GM12878 (cell line): ENCODE results near the gene MMP14. TPM values are rescaled to one million over a fixed set of nuclear protein-coding genes. Genes with fewer than 3 reads are reported as not detected.

Experiments used
- ATAC-seq: fragments of 200-7000 bp; cut with Tn5 transposase; 3 replicates; pipeline ENCODE4 v1.9.1; 2020; ENCODE audit warnings: mild to moderate bottlenecking, moderate library complexity
- BruUV-seq: library from RNA; stranded (reverse); fragments of 400-500 nt; replicated peaks from 2 replicates; lab custom pipeline; 2021; lab: Mats Ljungman, UMichigan
- CTCF ChIA-PET: fragments of 300-600 bp; sonication (Branson Sonifier 250); formaldehyde crosslinking; extraction: SDS; loops from one replicate; lab custom pipeline; 2021; ENCODE audit warnings: inconsistent platforms; lab: Yijun Ruan, JAX
- POLR2A ChIA-PET: fragments of 350-600 bp; formaldehyde crosslinking; extraction: SDS; loops from one replicate; lab custom pipeline; 2021; ENCODE audit warnings: inconsistent platforms; lab: Charles Lee
- RAD21 ChIA-PET: fragments of 300-600 bp; sonication (Branson Sonifier 250); formaldehyde crosslinking; loops from one replicate; lab custom pipeline; 2023; ENCODE audit warnings: antibody characterized with exemption; ENCODE audit not compliant: unreplicated experiment; lab: Charles Lee
- SMC1A ChIA-PET: fragments of 300-600 bp; sonication (Branson Sonifier 250); formaldehyde crosslinking; loops from one replicate; lab custom pipeline; 2023; ENCODE audit not compliant: unreplicated experiment, uncharacterized antibody; lab: Charles Lee
- DNase-seq: peaks from one replicate; pipeline ENCODE4 v3.0.0-alpha.2; 2011; ENCODE audit warnings: low read depth, low spot score
- FAIRE-seq: peaks from 3 replicates; lab custom pipeline; 2011; peaks lifted over from hg19 to GRCh38; lab: Jason Lieb, UNC
- H2AFZ ChIP-seq: 2 replicates; pipeline ENCODE4 v1.6.0; 2011; ENCODE audit warnings: low read depth, low read length, control low read depth; ENCODE audit not compliant: control insufficient read depth
- H3K27ac ChIP-seq: 2 replicates; pipeline ENCODE4 v1.5.1; 2011; ENCODE audit warnings: control low read depth; ENCODE audit not compliant: control insufficient read depth, insufficient read depth
- H3K27me3 ChIP-seq, 2 experiments: replicated peaks in 1 of 2; 2 replicates each; pipeline versions ENCODE4 v1.6.0 to v1.6.1; 2011; ENCODE audit warnings: low read length in 1 of 2; ENCODE audit not compliant: control insufficient read depth in 2 of 2, insufficient read depth in 2 of 2
- H3K36me3 ChIP-seq, 2 experiments: 2 replicates each; pipeline ENCODE4 v1.5.1; 2011; ENCODE audit warnings: low read length in 1 of 2; ENCODE audit not compliant: control insufficient read depth in 2 of 2, insufficient read depth in 2 of 2
- H3K4me1 ChIP-seq: 2 replicates; pipeline ENCODE4 v1.6.1; 2011; ENCODE audit warnings: mild to moderate bottlenecking, low read length, moderate library complexity, mixed read lengths; ENCODE audit not compliant: control insufficient read depth, insufficient read depth
- H3K4me2 ChIP-seq: 2 replicates; pipeline ENCODE4 v1.6.0; 2011; ENCODE audit warnings: control low read depth; ENCODE audit not compliant: control insufficient read depth, insufficient read depth
- H3K4me3 ChIP-seq: fragments of 200-600 bp; sonication (generic); 2 replicates; pipeline ENCODE4 v1.5.1; 2016
- H3K79me2 ChIP-seq: 2 replicates; pipeline ENCODE4 v1.6.0; 2011; ENCODE audit warnings: low read length; ENCODE audit not compliant: control insufficient read depth, insufficient read depth
- H3K9ac ChIP-seq: 2 replicates; pipeline ENCODE4 v1.8.0; 2011; ENCODE audit warnings: low read length, control low read depth, mixed read lengths; ENCODE audit not compliant: control insufficient read depth, insufficient read depth
- H3K9me3 ChIP-seq: replicated peaks from 3 replicates; pipeline ENCODE4 v1.5.1; 2011; ENCODE audit warnings: mild to moderate bottlenecking, low read length; ENCODE audit not compliant: control insufficient read depth, insufficient read depth
- H4K20me1 ChIP-seq: 2 replicates; pipeline ENCODE4 v1.6.0; 2011; ENCODE audit not compliant: control insufficient read depth, insufficient read depth
- BMI1 ChIP-seq: fragments of 450-650 bp; IDR thresholded peaks from 2 replicates; pipeline ENCODE4 v1.6.1; 2016; ENCODE audit warnings: mild to moderate bottlenecking, moderate library complexity, borderline replicate concordance
- BRCA1 ChIP-seq: IDR thresholded peaks from 2 replicates; pipeline ENCODE4 v1.6.1; 2011; ENCODE audit warnings: low read depth, low read length, improper control_type of control experiment
- GATAD2B ChIP-seq: fragments of 450-650 bp; conservative IDR thresholded peaks from 2 replicates; pipeline ENCODE4 v1.6.1; 2017; ENCODE audit warnings: low read depth, mild to moderate bottlenecking, moderate library complexity
- PAX8 ChIP-seq: fragments of 450-650 bp; IDR thresholded peaks from 2 replicates; pipeline ENCODE4 v1.6.1; 2017; ENCODE audit warnings: mild to moderate bottlenecking, moderate library complexity
- POLR2AphosphoS5 ChIP-seq: IDR thresholded peaks from 2 replicates; pipeline ENCODE4 v1.6.1; 2011; ENCODE audit warnings: mild to moderate bottlenecking, low read length, inconsistent platforms
- RB1 ChIP-seq: fragments of 450-650 bp; formaldehyde crosslinking; IDR thresholded peaks from 2 replicates; pipeline ENCODE4 v1.6.1; 2017; ENCODE audit warnings: mild to moderate bottlenecking, borderline replicate concordance
- SP1 ChIP-seq: IDR thresholded peaks from one replicate; pipeline ENCODE4 v1.6.1; 2011; ENCODE audit warnings: low read depth, low read length
- SUZ12 ChIP-seq: fragments of 200-600 bp; sonication (generic); IDR thresholded peaks from one replicate; pipeline ENCODE4 v1.6.1; 2018; ENCODE audit warnings: antibody characterized with exemption, mild to moderate bottlenecking; ENCODE audit not compliant: unreplicated experiment
- TCF3 ChIP-seq: IDR thresholded peaks from 2 replicates; pipeline ENCODE4 v1.6.1; 2012; ENCODE audit warnings: low read depth, mild to moderate bottlenecking, low read length, borderline replicate concordance; ENCODE audit not compliant: insufficient read depth
- YY1 ChIP-seq: IDR thresholded peaks from 2 replicates; pipeline ENCODE4 v1.6.1; 2011; ENCODE audit warnings: low read depth, mild to moderate bottlenecking, low read length
- WGBS: methylation state at CpG from one replicate; pipeline ENCODE4 v1.1.6; 2016; ENCODE audit warnings: low lambda C conversion rate; ENCODE audit not compliant: insufficient replicate concordance, insufficient coverage; ENCODE audit errors: missing lambda C conversion rate; 5-methylcytosine and 5-hydroxymethylcytosine counted together
- in situ Hi-C: fragments of 300-500 bp; cut with MboI; formaldehyde crosslinking; loops from 9 replicates; pipeline ENCODE4 v1.14.3; 2018; ENCODE audit warnings: mixed read lengths
- intact Hi-C: fragments of 100-400 bp; cut with micrococcal nuclease; formaldehyde crosslinking; loops from one replicate; pipeline ENCODE4 v1.14.2; 2022; ENCODE audit not compliant: unreplicated experiment
- polyA plus RNA-seq, 11 experiments: library from polyadenylated mRNA; depleted of rRNA in 4 of 11; unstranded in 6 of 11; stranded (reverse) in 5 of 11; fragments of >200 nt; fragmentation: Nextera tagmentation in 4 of 11; fragmentation: Illumina TruSeq in 1 of 11; extraction: Ambion mirVana in 4 of 11; extraction: Trizol in 1 of 11; gene quantifications; 1 replicate in 1 of 11; 2 replicates in 10 of 11; pipeline versions ENCODE4 v1.2.1 to v1.2.3, GENCODE V29; 2011 to 2016; ENCODE audit warnings: inconsistent platforms in 2 of 11, missing spikeins in 2 of 11, low read depth in 1 of 11
- total RNA-seq, 4 experiments: library from RNA; depleted of rRNA in 3 of 4; stranded (reverse); fragments of >200 nt in 3 of 4; fragmentation: Illumina TruSeq in 1 of 4; extraction: Trizol in 1 of 4; gene quantifications; 2 replicates each; pipeline versions ENCODE4 v1.2.1 to v1.2.3, GENCODE V29; 2013 to 2021
- TF ChIP-seq, protein P1 (sequence below): fragments of 450-650 bp; IDR thresholded peaks from 2 replicates; pipeline ENCODE4 v1.6.1; 2018; ENCODE audit warnings: borderline replicate concordance, mild to moderate bottlenecking; ENCODE audit not compliant: partially characterized antibody

Gene MMP14
- total and polyA plus RNA-seq, 10 of the 15 experiments (the other 5 are each of a cell fraction or from before 2014, with no cell fraction given): 0.31 to 1.9 (median 0.70) TPM; not detected in 2

DNA sequence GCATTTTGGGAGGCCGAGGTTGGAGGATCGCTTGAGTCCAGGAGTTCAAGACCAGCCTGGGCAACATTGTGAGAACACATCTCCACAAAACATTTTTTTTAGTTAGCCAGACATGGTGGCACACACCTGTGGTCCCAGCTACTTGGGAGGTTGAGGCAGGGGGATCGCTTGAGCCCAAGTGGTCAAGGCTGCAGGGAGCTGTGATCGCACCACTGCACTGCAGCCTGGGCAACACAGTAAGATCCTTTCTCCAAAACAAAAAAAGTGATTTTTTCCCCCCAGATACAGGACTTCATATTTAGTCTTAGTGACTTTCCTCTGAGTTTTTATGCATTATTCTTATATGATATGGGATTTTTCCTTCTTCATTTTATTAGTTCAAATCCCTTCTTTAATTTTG lies 49.7 kb upstream of the MMP14 start:
- POLR2A ChIA-PET: no interaction called here

More for the DNA sequence above, 49.7 kb upstream of the MMP14 start:
- 100% methylated on average over 4 of the region's 4 CpGs for WGBS
- no peaks in the 10 kb centered on the region for H4K20me1 ChIP-seq
- ATAC-seq (no peak), DNase-seq (no peak), FAIRE-seq (no peak)
- no peak overlapping the region for H2AFZ ChIP-seq
- no peak overlapping the region for H3K9ac ChIP-seq
- no peaks in the 10 kb centered on the region; the same call in 2 of the 3 replicates for H3K9me3 ChIP-seq
- no peaks in the 10 kb centered on the region; a peak in 2 of 4 replicates for H3K36me3 ChIP-seq
- H3K79me2 ChIP-seq: peaks cover 6% of the 10 kb centered on the region
- no peak overlapping the region for H3K4me3 ChIP-seq
- no peak overlapping the region for H3K4me2 ChIP-seq
- no TSS peak for BruUV-seq
- ChIA-PET CTCF (interaction anchor here (1.5 kb wide), 1 partner anchor 66 kb away, joined by 6 read pairs; no protein-coding TSS in a partner anchor), SMC1A (interaction anchor here (1.6 kb wide), 1 partner anchor 36 kb away, joined by 5 read pairs; no protein-coding TSS in a partner anchor), RAD21 (no interaction called here)
- no peak overlapping the region for H3K27ac ChIP-seq
- H3K27me3 ChIP-seq: no peaks in the 10 kb centered on the region
- in situ Hi-C loops: no loop called here
- H3K4me1 ChIP-seq: peaks cover 21% of the 10 kb centered on the region
- TF ChIP-seq RB1 (no peak), YY1 (no peak), TCF3 (no peak), PAX8 (no peak), POLR2AphosphoS5 (no peak), BRCA1 (no peak), GATAD2B (no peak), SP1 (no peak), BMI1 (no peak), SUZ12 (no peak)
- TF ChIP-seq, protein P1, sequence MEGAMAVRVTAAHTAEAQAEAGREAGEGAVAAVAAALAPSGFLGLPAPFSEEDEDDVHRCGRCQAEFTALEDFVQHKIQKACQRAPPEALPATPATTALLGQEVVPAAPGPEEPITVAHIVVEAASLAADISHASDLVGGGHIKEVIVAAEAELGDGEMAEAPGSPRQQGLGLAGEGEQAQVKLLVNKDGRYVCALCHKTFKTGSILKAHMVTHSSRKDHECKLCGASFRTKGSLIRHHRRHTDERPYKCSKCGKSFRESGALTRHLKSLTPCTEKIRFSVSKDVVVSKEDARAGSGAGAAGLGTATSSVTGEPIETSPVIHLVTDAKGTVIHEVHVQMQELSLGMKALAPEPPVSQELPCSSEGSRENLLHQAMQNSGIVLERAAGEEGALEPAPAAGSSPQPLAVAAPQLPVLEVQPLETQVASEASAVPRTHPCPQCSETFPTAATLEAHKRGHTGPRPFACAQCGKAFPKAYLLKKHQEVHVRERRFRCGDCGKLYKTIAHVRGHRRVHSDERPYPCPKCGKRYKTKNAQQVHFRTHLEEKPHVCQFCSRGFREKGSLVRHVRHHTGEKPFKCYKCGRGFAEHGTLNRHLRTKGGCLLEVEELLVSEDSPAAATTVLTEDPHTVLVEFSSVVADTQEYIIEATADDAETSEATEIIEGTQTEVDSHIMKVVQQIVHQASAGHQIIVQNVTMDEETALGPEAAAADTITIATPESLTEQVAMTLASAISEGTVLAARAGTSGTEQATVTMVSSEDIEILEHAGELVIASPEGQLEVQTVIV: no peak
- intact Hi-C loops: no loop called here
